ENCODE results near the gene NGEF. TPM values are rescaled to one million over a fixed set of nuclear protein-coding genes. Genes with fewer than 3 reads are reported as not detected.
"Not testable (repeated sequence)": the region's sequence is repeated elsewhere in the genome, so short reads cannot be mapped to it uniquely, and the experiment has no call there.

The NGEF gene
- 0.31 and 0.75 TPM in 2 replicates for total RNA-seq (2014; rRNA removed; shearing (Covaris generic))

GRCh38 chr2:233013027-233013461 is at the start of gene NGEF:
TSS of gene NGEF (minus strand) at chr2:233013256. CDS start at chr2:232974890, 38,366 bp downstream.
- DNase-seq (ENCODE audit: low spot score) = no peak
- in situ Hi-C loops (cut with HindIII; ENCODE audit: low sequenced_read_pairs) = no loop called here

GRCh38 chr2:233062451-233062850 is 49.4 kb upstream of the NGEF start:
- no peak for DNase-seq (ENCODE audit: low spot score)
- in situ Hi-C loops (cut with HindIII; ENCODE audit: low sequenced_read_pairs) = no loop called here

GRCh38 chr2:233061591-233062450 is 48.8 kb upstream of the NGEF start:
- in situ Hi-C loops (cut with HindIII; ENCODE audit: low sequenced_read_pairs) = no loop called here
- no peak for DNase-seq (ENCODE audit: low spot score)

GRCh38 chr2:233060980-233061590 is 48.0 kb upstream of the NGEF start:
- in situ Hi-C loops (cut with HindIII; ENCODE audit: low sequenced_read_pairs) = no loop called here
- no peak for DNase-seq (ENCODE audit: low spot score)

- DNase-seq (ENCODE audit: low spot score) = no peak
- in situ Hi-C loops (cut with HindIII; ENCODE audit: low sequenced_read_pairs) = no loop called here
Measured at GRCh38 chr2:233060501-233060979, 47.5 kb upstream of the NGEF start.

GRCh38 chr2:233059797-233060500 is 46.9 kb upstream of the NGEF start, which contains the start of gene INPP5D:
TSS of gene INPP5D (plus strand) at chr2:233060342. CDS start at chr2:233060479, 137 bp downstream.
- DNase-seq (ENCODE audit: low spot score) = no peak
- in situ Hi-C loops (cut with HindIII; ENCODE audit: low sequenced_read_pairs) = no loop called here

GRCh38 chr2:233059547-233059796 is 46.4 kb upstream of the NGEF start:
- in situ Hi-C loops (cut with HindIII; ENCODE audit: low sequenced_read_pairs) = no loop called here
- no peak for DNase-seq (ENCODE audit: low spot score)

- in situ Hi-C loops (cut with HindIII; ENCODE audit: low sequenced_read_pairs) = no loop called here
- no peak for DNase-seq (ENCODE audit: low spot score)
Measured at GRCh38 chr2:233058717-233059546, 45.9 kb upstream of the NGEF start.

GRCh38 chr2:233056961-233057605 is 44.0 kb upstream of the NGEF start:
- no peak for DNase-seq (ENCODE audit: low spot score)
- in situ Hi-C loops (cut with HindIII; ENCODE audit: low sequenced_read_pairs) = no loop called here

- in situ Hi-C loops (cut with HindIII; ENCODE audit: low sequenced_read_pairs) = no loop called here
- DNase-seq (ENCODE audit: low spot score) = no peak
Measured at GRCh38 chr2:233055362-233055761, 42.3 kb upstream of the NGEF start.

- in situ Hi-C loops (cut with HindIII; ENCODE audit: low sequenced_read_pairs) = no loop called here
- DNase-seq (ENCODE audit: low spot score) = peak; percentile 15
Measured at GRCh38 chr2:233053928-233054784, 41.1 kb upstream of the NGEF start.

GRCh38 chr2:233052517-233052916 is 39.5 kb upstream of the NGEF start:
- in situ Hi-C loops (cut with HindIII; ENCODE audit: low sequenced_read_pairs); DNase-seq (ENCODE audit: low spot score): not testable (repeated sequence)

- no peak for DNase-seq (ENCODE audit: low spot score)
- in situ Hi-C loops (cut with HindIII; ENCODE audit: low sequenced_read_pairs) = no loop called here
Measured at GRCh38 chr2:233051241-233052149, 38.4 kb upstream of the NGEF start.

- in situ Hi-C loops (cut with HindIII; ENCODE audit: low sequenced_read_pairs) = no loop called here
- DNase-seq (ENCODE audit: low spot score) = no peak
Measured at GRCh38 chr2:233049194-233049761, 36.2 kb upstream of the NGEF start.

GRCh38 chr2:233048569-233049193 is 35.6 kb upstream of the NGEF start:
- in situ Hi-C loops (cut with HindIII; ENCODE audit: low sequenced_read_pairs) = no loop called here
- DNase-seq (ENCODE audit: low spot score) = no peak

GRCh38 chr2:233047667-233048066 is 34.6 kb upstream of the NGEF start:
- in situ Hi-C loops (cut with HindIII; ENCODE audit: low sequenced_read_pairs) = no loop called here
- DNase-seq (ENCODE audit: low spot score) = no peak
